ENCODE measurements around the gene TMIGD1.
A peak's percentile ranks its signal among the peaks of the same experiment; 100 is the strongest.

TMIGD1 gene

DNA sequence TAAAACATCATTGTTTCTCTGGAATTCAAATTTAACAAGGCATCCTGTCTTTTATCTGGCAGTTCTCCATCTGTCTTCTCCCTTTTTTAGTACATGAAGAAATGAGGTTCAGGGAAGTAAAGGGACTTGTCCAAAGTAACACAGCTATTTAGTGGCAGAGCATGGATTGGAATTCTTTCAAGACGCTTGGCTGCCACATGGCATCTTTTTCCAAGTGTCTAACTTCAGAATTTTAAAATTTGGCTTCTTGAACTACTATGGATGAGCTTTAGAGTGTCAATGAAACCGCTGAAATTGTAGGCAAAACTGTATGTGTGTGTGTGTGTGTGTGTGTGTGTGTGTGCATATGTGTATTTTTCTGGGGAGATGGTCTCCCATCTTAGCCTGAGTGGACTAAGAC, 5.2 kb upstream of the TMIGD1 start:
- Histone ChIP-seq H3K27ac (no peak overlapping the region), H3K27me3 (ENCODE audit: insufficient read depth, low read depth) (no peaks in the 10 kb centered on the region)
- TF ChIP-seq, protein P1, sequence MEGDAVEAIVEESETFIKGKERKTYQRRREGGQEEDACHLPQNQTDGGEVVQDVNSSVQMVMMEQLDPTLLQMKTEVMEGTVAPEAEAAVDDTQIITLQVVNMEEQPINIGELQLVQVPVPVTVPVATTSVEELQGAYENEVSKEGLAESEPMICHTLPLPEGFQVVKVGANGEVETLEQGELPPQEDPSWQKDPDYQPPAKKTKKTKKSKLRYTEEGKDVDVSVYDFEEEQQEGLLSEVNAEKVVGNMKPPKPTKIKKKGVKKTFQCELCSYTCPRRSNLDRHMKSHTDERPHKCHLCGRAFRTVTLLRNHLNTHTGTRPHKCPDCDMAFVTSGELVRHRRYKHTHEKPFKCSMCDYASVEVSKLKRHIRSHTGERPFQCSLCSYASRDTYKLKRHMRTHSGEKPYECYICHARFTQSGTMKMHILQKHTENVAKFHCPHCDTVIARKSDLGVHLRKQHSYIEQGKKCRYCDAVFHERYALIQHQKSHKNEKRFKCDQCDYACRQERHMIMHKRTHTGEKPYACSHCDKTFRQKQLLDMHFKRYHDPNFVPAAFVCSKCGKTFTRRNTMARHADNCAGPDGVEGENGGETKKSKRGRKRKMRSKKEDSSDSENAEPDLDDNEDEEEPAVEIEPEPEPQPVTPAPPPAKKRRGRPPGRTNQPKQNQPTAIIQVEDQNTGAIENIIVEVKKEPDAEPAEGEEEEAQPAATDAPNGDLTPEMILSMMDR (conservative IDR thresholded peaks at IDR 0.05; ENCODE audit: low read depth, low read length), result no peak

DNA sequence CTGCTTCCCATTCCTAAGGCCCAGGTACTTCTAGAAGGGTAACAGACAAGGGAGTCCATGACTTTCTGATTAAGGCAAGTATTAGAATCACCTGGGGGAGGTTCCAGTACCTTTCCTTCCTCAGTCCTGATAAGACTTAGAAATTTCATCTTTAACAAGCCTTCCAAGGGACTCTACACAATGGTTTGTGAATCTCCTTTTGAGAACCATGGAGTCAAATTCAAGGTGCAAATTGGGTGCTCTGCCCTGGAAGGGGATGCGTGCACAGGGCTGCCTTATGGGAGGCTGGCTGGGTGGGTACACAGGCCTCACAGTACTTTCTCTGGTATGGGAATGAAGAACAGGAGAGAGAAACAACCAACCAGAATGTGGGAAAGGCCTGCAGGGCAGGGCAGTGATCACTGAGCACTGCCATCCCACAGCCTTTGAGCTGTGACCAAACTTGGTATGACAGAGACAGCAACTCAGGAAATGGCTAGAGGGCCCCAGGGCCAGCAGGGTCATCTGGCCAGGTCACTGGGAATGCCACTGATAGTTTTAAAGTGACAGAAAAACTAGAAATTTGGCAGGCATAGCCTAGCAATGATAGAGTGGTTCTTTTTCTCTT, 3.6 kb upstream of the TMIGD1 start:
- TF ChIP-seq, protein P1 (conservative IDR thresholded peaks at IDR 0.05; ENCODE audit: low read depth, low read length), result no peak

More for the DNA sequence above, 5.2 kb upstream of the TMIGD1 start:
- Histone ChIP-seq H3K4me2 (no peak overlapping the region), H3K36me3 (ENCODE audit: insufficient read depth) (no peaks in the 10 kb centered on the region), H4K20me1 (ENCODE audit: insufficient read depth) (no peaks in the 10 kb centered on the region), H3K4me3 (IDR thresholded peaks at IDR 0.05; ENCODE audit: insufficient read depth, low read depth, low read length) (no peak overlapping the region), H3K4me1 (ENCODE audit: low read depth, poor library complexity, severe bottlenecking) (peaks cover 25% of the 10 kb centered on the region), H3K9ac (no peak overlapping the region), H2AFZ (ENCODE audit: low read depth) (no peak overlapping the region), H3K79me2 (ENCODE audit: insufficient read depth, low read depth) (no peaks in the 10 kb centered on the region)

DNA sequence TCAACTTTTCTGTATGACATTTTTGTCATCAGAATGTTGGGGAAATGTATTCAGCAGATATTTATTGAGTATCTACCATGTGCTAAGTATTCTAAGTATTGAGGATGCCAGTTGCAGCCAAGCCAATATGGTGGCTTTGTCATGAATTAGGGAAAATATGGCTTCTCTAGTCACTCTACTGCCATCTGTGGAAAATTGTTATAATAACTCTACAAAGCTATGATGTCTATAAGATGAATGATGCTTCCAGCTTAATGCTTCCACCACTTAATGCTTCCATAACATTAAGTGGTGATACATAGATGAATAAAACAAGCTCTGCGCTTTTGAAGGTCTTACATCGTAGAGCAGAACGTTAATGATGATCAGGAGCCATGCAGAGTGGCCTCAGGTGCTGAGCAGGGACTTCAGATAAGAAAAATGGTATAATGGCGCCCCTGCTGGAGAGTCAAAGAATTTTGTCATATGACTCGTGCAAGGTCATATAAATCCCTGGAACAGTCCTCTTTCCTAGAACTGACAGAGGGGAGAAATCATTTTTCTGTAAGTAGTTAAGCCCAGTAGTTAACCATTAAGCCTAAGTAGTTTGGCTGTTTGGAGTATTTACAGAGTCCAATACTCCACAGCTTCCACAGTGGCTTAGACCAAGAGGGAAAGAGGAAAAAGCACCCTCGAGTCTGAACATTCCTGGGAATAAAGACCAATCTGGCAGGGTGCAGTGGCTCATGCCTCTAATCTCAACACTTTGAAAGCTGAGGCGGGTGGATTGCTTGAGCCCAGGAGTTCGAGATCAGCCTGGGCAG, 2.7 kb upstream of the TMIGD1 start:
- Histone ChIP-seq H4K20me1 (ENCODE audit: insufficient read depth) (no peaks in the 10 kb centered on the region), H3K4me3 (IDR thresholded peaks at IDR 0.05; ENCODE audit: insufficient read depth, low read depth, low read length) (no peak overlapping the region), H3K27ac (no peak overlapping the region), H3K79me2 (ENCODE audit: insufficient read depth, low read depth) (no peaks in the 10 kb centered on the region), H2AFZ (ENCODE audit: low read depth) (peak overlapping the region; percentile 29; the same call in 1 of the 2 replicates), H3K9ac (no peak overlapping the region), H3K4me1 (ENCODE audit: low read depth, poor library complexity, severe bottlenecking) (peaks cover 50% of the 10 kb centered on the region), H3K27me3 (ENCODE audit: insufficient read depth, low read depth) (no peaks in the 10 kb centered on the region), H3K4me2 (peak overlapping the region; percentile 13), H3K36me3 (ENCODE audit: insufficient read depth) (no peaks in the 10 kb centered on the region)
- TF ChIP-seq, protein P1 (conservative IDR thresholded peaks at IDR 0.05; ENCODE audit: low read depth, low read length), result peak; percentile 99

More for the DNA sequence above, 3.6 kb upstream of the TMIGD1 start:
- Histone ChIP-seq H4K20me1 (ENCODE audit: insufficient read depth) (no peaks in the 10 kb centered on the region), H3K27me3 (ENCODE audit: insufficient read depth, low read depth) (no peaks in the 10 kb centered on the region), H3K27ac (no peak overlapping the region), H2AFZ (ENCODE audit: low read depth) (no peak overlapping the region), H3K4me2 (no peak overlapping the region), H3K4me1 (ENCODE audit: low read depth, poor library complexity, severe bottlenecking) (peaks cover 41% of the 10 kb centered on the region), H3K9ac (no peak overlapping the region), H3K36me3 (ENCODE audit: insufficient read depth) (no peaks in the 10 kb centered on the region), H3K79me2 (ENCODE audit: insufficient read depth, low read depth) (no peaks in the 10 kb centered on the region), H3K4me3 (IDR thresholded peaks at IDR 0.05; ENCODE audit: insufficient read depth, low read depth, low read length) (no peak overlapping the region)

DNA sequence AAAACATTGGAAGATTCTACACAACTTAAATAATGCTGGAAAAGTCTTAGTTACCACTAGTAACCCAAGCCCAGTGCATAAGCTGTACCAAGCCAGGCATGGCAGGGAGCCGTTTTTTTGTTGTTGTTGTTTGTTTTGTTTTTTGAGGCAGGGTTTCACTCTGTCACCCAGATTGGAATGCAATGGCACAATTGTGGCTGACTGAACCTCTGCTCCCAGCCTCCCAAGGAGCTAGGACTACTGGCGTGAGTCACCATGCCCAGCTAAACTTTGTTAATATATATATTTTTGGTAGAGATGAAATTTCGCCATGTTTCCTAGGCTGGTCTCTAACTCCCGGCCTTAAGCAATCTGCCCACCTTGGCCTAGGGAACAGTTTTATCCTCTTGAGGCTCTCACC, 564 bp upstream of the TMIGD1 start:
- TF ChIP-seq, protein P1 (conservative IDR thresholded peaks at IDR 0.05; ENCODE audit: low read depth, low read length), result no peak

More for the DNA sequence above, 564 bp upstream of the TMIGD1 start:
- no peaks in the 10 kb centered on the region for H3K27me3 ChIP-seq (ENCODE audit: insufficient read depth, low read depth)
- no peaks in the 10 kb centered on the region for H3K79me2 ChIP-seq (ENCODE audit: insufficient read depth, low read depth)
- no peak overlapping the region for H2AFZ ChIP-seq (ENCODE audit: low read depth)
- H3K4me1 ChIP-seq (ENCODE audit: low read depth, poor library complexity, severe bottlenecking), result peaks cover 54% of the 10 kb centered on the region
- no peaks in the 10 kb centered on the region for H3K36me3 ChIP-seq (ENCODE audit: insufficient read depth)
- H3K9ac ChIP-seq, result no peak overlapping the region
- H4K20me1 ChIP-seq (ENCODE audit: insufficient read depth), result no peaks in the 10 kb centered on the region
- H3K4me3 ChIP-seq (IDR thresholded peaks at IDR 0.05; ENCODE audit: insufficient read depth, low read depth, low read length), result no peak overlapping the region
- no peak overlapping the region for H3K27ac ChIP-seq
- H3K4me2 ChIP-seq, result no peak overlapping the region

All from KMS-11 (cell line).